Ovary (tissue), 9 donors: ENCODE results near the gene DUSP16. TPM values are rescaled to one million over a fixed set of nuclear protein-coding genes. Genes with fewer than 3 reads are reported as not detected.

Experiments
- DNase-seq, 5 donors: peaks; one replicate each; pipeline ENCODE4 v3.0.0-alpha.2; 2019 to 2020
- H3K27ac ChIP-seq, 2 donors: fragments of 200-600 bp; one replicate each; pipeline versions ENCODE4 v1.5.1 to v1.8.0; 2019 to 2022
- H3K27me3 ChIP-seq: fragments of 200-600 bp; one replicate; pipeline ENCODE4 v1.8.0; 2022
- H3K36me3 ChIP-seq: fragments of 200-600 bp; sonication (generic); one replicate; pipeline ENCODE4 v1.5.1; 2019
- H3K4me1 ChIP-seq: one replicate; pipeline ENCODE4 v1.8.1; 2013; ENCODE audit warnings: mild to moderate bottlenecking, moderate library complexity; ENCODE audit not compliant: insufficient read depth
- H3K4me3 ChIP-seq: fragments of 200-600 bp; sonication (generic); one replicate; pipeline ENCODE4 v1.5.1; 2017
- H3K9me3 ChIP-seq, 2 donors: fragments of 200-600 bp in 1 of 2; sonication (generic) in 1 of 2; one replicate each; pipeline versions ENCODE4 v1.5.1 to v1.8.1; 2013 to 2019; ENCODE audit warnings: mild to moderate bottlenecking in 1 of 2, moderate library complexity in 1 of 2
- CTCF ChIP-seq, 3 donors: fragments of 450-650 bp in 2 of 3; fragments of 200-600 bp in 1 of 3; IDR thresholded peaks; one replicate each; pipeline versions ENCODE4 v1.5.1 to v1.8.0; 2016 to 2022; ENCODE audit warnings: antibody characterized with exemption in 3 of 3, mild to moderate bottlenecking in 1 of 3
- EP300 ChIP-seq: sonication (generic); formaldehyde crosslinking; IDR thresholded peaks from one replicate; pipeline ENCODE4 v1.6.1; 2017; ENCODE audit warnings: antibody characterized with exemption
- POLR2A ChIP-seq: fragments of 450-650 bp; IDR thresholded peaks from one replicate; pipeline ENCODE4 v1.6.1; 2017; ENCODE audit warnings: antibody characterized with exemption, mild to moderate bottlenecking, moderate library complexity
- WGBS, 3 donors: extraction: QIAGEN DNeasy Blood & Tissue Kit in 1 of 3; methylation state at CpG; one replicate each; pipeline versions ENCODE4 v1.1.5 to v1.1.7; 2013 to 2017; 5-methylcytosine and 5-hydroxymethylcytosine counted together
- intact Hi-C, 4 donors: fragments of 100-400 bp; cut with DNase I; formaldehyde crosslinking; loops; one replicate each; pipeline versions ENCODE4 v1.11.0 to v1.15.1; 2022 to 2023
- polyA plus RNA-seq, 2 donors: library from polyadenylated mRNA; stranded (reverse); fragments of 200-250 nt in 1 of 2; fragments of 350-450 nt in 1 of 2; fragmentation: Illumina TruSeq in 1 of 2; extraction: RNeasy Lipid Tissue Mini Kit (QIAGEN cat#74804) in 1 of 2; gene quantifications; one replicate each; pipeline ENCODE4 v1.2.3, GENCODE V29; 2013 to 2014
- total RNA-seq, 7 donors: library from RNA; depleted of rRNA in 2 of 7; stranded (reverse); fragments of >200 nt in 2 of 7; fragmentation: NEBNext Ultra II Directional in 3 of 7; extraction: Animal tissue kit (Norgen Biotek cat#: 25700) in 3 of 7; gene quantifications; one replicate each; pipeline versions ENCODE4 v1.1.0 to v1.2.4, GENCODE V29; 2016 to 2023
- donor health status: DM: no; HTN: no; CAD: no; lungs with moderate emphysema.
- donor health status: DM: no; HTN: no; CAD: no.
- donor health status: Bipolar disorder and iron deficiency.
- donor health status: DM: yes; HTN: yes; CAD: no.
- donor health status: DM: no; HTN: no; CAD: no.
- donor health status: DM: yes; HTN: yes; CAD: no.

DUSP16 gene
- total and polyA plus RNA-seq, 9 donors: 12.5 to 54.0 (median 27.3) TPM

- WGBS, 3 donors: 79 to 88% (median 85%) methylated on average over 8 of the region's 8 CpGs
- no peaks in the 10 kb centered on the region for H3K36me3 ChIP-seq
- H3K9me3 ChIP-seq: no peaks in the 10 kb centered on the region
- no peaks in the 10 kb centered on the region for H3K4me1 ChIP-seq
- no peaks in the 10 kb centered on the region for H3K27me3 ChIP-seq
- DNase-seq: no peak
- no peak for TF ChIP-seq POLR2A
- no peak for TF ChIP-seq CTCF (IDR thresholded peaks at IDR 0.05)
- no peak for TF ChIP-seq EP300
- H3K4me3 ChIP-seq: no peak overlapping the region
- intact Hi-C loops: no loop called here
- H3K27ac ChIP-seq: no peak overlapping the region
These were observed 115.4 kb downstream of the DUSP16 start for GRCh38 chr12:12447236-12447635.

- no peaks in the 10 kb centered on the region for H3K4me1 ChIP-seq
- no peaks in the 10 kb centered on the region for H3K27me3 ChIP-seq
- intact Hi-C loops: no loop called here
- no peaks in the 10 kb centered on the region for H3K36me3 ChIP-seq
- 95 to 97% (median 95%) methylated on average over 3 of the region's 3 CpGs for WGBS, 3 donors
- H3K4me3 ChIP-seq: no peak overlapping the region
- DNase-seq: no peak
- no peak for TF ChIP-seq EP300
- TF ChIP-seq CTCF (IDR thresholded peaks at IDR 0.05): no peak
- TF ChIP-seq POLR2A: no peak
- H3K9me3 ChIP-seq: no peaks in the 10 kb centered on the region
- no peak overlapping the region for H3K27ac ChIP-seq
These were observed 115.9 kb downstream of the DUSP16 start for GRCh38 chr12:12446786-12447185.

- WGBS, 3 donors: 93 to 96% (median 93%) methylated on average over 2 of the region's 2 CpGs
- TF ChIP-seq EP300 (no peak), CTCF (IDR thresholded peaks at IDR 0.05) (no peak), POLR2A (no peak)
- no peaks in the 10 kb centered on the region for H3K4me1 ChIP-seq
- no peaks in the 10 kb centered on the region for H3K36me3 ChIP-seq
- H3K4me3 ChIP-seq: no peak overlapping the region
- intact Hi-C loops: no loop called here
- no peak for DNase-seq
- H3K27ac ChIP-seq: no peak overlapping the region
- H3K27me3 ChIP-seq: no peaks in the 10 kb centered on the region
- H3K9me3 ChIP-seq: no peaks in the 10 kb centered on the region
These were observed 116.8 kb downstream of the DUSP16 start for GRCh38 chr12:12445882-12446181.

- no peaks in the 10 kb centered on the region for H3K36me3 ChIP-seq
- no peak overlapping the region for H3K4me3 ChIP-seq
- no peaks in the 10 kb centered on the region for H3K4me1 ChIP-seq
- TF ChIP-seq EP300: no peak
- no peak for TF ChIP-seq CTCF (IDR thresholded peaks at IDR 0.05)
- TF ChIP-seq POLR2A: no peak
- intact Hi-C loops: no loop called here
- H3K9me3 ChIP-seq: no peaks in the 10 kb centered on the region
- DNase-seq: no peak
- WGBS, 3 donors: 89 to 94% (median 92%) methylated on average over 4 of the region's 4 CpGs
- no peak overlapping the region for H3K27ac ChIP-seq
- H3K27me3 ChIP-seq: no peaks in the 10 kb centered on the region
These were observed 117.3 kb downstream of the DUSP16 start for GRCh38 chr12:12445165-12445881.
